GM21619 (cell line): ENCODE data around the gene DLG1.
A peak's percentile ranks its signal among the peaks of the same experiment; 100 is the strongest.

Experiments
- ATAC-seq: cut with Tn5 transposase; IDR thresholded peaks from one replicate; pipeline ENCODE4 v1.9.1; 2021; ENCODE audit not compliant: unreplicated experiment

The DLG1 gene

DNA sequence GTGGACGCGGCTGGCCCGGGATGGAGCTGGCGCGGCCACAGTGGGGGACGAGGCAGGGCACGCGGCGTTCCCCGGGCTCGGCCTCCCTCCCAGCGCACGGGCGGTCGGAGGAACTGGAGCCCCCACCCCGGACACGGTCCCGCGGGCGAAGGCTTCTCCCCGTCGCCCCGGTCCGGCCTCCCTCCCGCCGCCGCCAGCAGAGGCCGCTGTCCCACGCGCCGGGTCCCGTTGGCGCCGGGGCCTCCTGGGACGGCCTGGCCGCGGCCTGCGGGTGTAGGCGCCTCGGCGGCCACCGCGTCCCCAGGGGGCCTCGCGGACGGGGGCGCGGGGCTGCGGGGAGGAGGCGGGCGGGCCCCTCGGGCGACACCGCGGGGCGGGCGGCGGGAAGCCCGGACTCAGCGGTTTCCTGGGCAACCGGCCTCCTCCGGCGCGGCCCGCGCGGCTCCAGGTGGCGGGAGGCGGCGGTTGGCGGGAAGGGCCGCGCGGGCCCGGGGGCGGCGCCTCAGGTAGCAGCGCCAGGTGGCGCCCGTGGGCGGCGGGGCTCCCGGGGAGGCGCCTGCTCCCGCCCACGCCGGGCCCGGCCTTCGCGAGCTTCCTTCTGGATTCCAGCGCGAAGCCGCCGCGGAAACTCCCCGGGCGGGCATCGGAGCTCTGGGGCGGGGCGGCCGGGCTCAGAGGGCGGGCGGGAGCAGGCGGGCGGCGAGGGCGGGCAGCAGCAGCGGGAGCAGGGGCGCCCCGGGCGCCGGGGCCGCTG is 295.5 kb downstream of the DLG1 start:
- ATAC-seq, result peak; percentile 65

- ATAC-seq, result peak; percentile 20
These were observed 296.3 kb downstream of the DLG1 start for GRCh38 chr3:197001972-197002700.

- no peak for ATAC-seq
These were observed 297.1 kb downstream of the DLG1 start for GRCh38 chr3:197001106-197001971.

DNA sequence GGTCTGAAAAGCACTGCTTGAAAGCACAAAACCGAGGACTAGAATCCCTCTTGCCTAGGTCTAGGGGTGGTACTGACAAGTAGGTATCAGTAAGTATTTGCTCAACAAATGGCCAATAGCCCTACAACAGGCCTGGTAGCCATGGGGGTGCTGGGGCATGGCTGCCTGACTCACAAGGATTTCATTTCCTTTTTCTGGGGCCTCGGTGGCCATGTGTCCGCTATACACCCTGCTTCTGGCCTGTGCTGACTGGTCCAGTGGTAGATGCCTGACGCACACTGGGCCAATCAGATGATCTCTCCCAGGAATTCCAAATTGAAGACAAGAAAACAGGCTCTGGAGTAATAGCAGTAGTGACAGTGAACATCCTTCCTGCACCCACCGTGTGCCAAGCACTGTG is 298.2 kb downstream of the DLG1 start:
- ATAC-seq, result no peak

DNA sequence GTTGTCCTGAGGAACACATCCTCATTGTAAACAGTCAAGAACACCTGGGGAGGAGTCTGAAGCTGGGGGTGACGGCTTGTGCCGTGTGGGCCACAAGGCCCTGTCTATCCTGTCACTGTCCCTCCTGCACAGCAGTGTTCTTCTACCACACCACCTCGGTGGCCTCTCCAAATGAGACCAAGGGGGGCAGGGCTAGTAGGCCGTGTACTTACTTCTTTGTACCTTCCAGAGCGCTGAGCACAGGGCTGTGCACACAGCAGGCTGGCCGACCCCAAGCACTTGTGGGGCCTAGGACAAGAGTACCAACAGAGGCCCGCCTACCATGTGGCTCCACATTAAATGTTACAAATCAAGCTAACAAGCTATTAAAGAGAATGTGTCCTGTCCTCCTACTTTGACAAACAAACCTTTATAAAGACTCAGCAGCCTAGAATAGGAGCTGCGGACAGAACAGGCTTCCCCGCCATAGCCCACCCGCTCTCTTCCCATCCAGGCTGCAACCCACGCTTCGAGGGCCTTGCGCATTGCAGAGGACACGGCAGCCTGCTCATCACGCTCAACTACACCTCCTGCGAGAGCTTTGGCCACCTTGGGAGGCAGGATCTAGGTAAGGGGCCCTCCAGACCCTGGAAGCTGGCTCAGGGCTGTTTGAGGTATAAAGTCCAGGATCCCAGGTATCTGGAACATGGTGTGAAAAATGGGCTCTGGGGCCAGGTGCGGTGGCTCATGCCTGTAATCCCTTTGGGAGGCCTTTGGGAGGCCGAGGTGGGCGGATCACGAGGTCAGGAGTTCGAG is 299.2 kb downstream of the DLG1 start:
- ATAC-seq, result no peak

DNA sequence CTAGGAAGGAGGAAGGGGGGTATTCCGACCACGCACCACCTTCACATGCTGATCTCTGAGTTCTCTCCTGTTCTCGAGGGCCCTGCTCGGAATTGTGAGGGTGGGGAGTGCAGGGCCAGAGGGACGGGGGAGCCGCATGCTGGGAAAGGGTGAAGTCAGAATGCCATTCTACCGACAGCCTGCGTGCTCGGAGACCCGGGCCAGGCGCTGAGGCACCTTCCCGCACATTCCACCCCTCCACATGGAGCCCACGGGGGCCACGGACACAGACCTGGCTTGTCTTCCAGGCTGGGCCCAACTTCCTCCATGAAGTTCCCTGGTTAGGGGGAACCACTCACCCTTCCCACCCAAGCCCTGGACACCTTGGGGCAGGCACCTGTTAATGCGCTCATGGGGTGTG is 301.1 kb downstream of the DLG1 start:
- no peak for ATAC-seq

GRCh38 chr3:196996454-196997265 is 301.8 kb downstream of the DLG1 start:
- ATAC-seq, result no peak

DNA sequence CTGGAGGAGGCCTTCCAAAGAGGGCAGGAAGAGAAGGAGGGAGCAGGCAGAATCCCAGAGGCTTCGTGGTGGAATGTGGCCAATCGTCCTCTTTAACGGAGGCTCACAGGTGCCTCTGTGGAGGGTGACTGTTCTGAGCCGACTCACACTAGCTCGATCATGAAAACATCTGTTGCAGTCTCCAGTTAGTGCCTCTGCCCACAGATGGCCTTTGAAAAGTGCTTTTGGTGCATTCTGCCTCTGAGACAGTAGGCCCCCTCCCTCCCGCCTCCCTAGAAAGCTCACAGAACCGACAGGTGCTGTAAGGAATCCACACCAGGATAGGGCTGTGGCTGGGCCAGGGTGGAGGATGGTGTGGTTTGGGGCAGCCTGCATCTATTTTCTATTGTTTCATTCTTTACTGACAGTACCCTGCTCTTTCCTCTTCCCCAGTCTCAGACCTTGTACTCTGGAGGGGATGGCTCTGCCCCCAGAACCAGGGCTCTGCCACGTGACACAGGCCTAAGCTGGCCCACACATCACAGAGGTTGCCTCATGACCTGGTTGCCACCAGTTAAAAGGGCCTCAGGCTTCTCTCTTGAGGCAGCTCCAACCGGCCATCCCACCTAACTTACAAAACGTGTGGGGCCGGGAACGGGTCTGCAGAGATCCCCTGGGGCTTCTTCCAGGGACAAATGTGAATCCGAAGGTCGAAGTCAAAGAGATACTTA is 302.6 kb downstream of the DLG1 start:
- no peak for ATAC-seq

GRCh38 chr3:196995027-196995426 is 303.4 kb downstream of the DLG1 start:
- ATAC-seq, result no peak

GRCh38 chr3:196994056-196994455 is 304.4 kb downstream of the DLG1 start:
- ATAC-seq, result no peak
